GM12864 (cell line): Measurements from ENCODE around the gene SDC1.

Experiments
- DNase-seq: peaks from one replicate; pipeline ENCODE4 v3.0.0-alpha.2; 2011; ENCODE audit warnings: low read depth
- H3K4me3 ChIP-seq: 2 replicates; pipeline ENCODE4 v1.5.1; 2011; ENCODE audit warnings: mild to moderate bottlenecking, low read depth, low read length, control low read depth
- CTCF ChIP-seq: IDR thresholded peaks from 2 replicates; pipeline ENCODE4 v1.5.1; 2011; ENCODE audit warnings: low read depth, mild to moderate bottlenecking, moderate library complexity, low read length, control low read depth, inconsistent platforms; ENCODE audit errors: missing control alignments

The SDC1 gene

GRCh38 chr2:20212871-20213503, 11.9 kb downstream of the SDC1 start:
- no peak for TF ChIP-seq CTCF
- no peak for DNase-seq
- peak overlapping the region; percentile 15; the same call in 1 of the 2 replicates for H3K4me3 ChIP-seq

- no peak for TF ChIP-seq CTCF
- peak overlapping the region; percentile 15; the same call in 1 of the 2 replicates for H3K4me3 ChIP-seq
- DNase-seq: no peak
Observed at GRCh38 chr2:20212459-20212870, 12.5 kb downstream of the SDC1 start.

GRCh38 chr2:20211860-20212458, 13.0 kb downstream of the SDC1 start:
- no peak for DNase-seq
- H3K4me3 ChIP-seq: no peak overlapping the region
- no peak for TF ChIP-seq CTCF

GRCh38 chr2:20211420-20211819, 13.5 kb downstream of the SDC1 start:
- no peak for DNase-seq
- no peak for TF ChIP-seq CTCF
- H3K4me3 ChIP-seq: no peak overlapping the region

- no peak for TF ChIP-seq CTCF
- DNase-seq: no peak
- H3K4me3 ChIP-seq: no peak overlapping the region
Observed at GRCh38 chr2:20210462-20210861, 14.5 kb downstream of the SDC1 start.

GRCh38 chr2:20209373-20210109, 15.4 kb downstream of the SDC1 start:
- no peak for TF ChIP-seq CTCF
- no peak overlapping the region for H3K4me3 ChIP-seq
- DNase-seq: no peak
